PFSK-1 (cell line): ENCODE measurements around the gene LENG1.

Experiments used
- FOXP2 ChIP-seq: optimal IDR thresholded peaks from 2 replicates; pipeline ENCODE3; 2011; ENCODE audit warnings: borderline replicate concordance, control low read depth, inconsistent platforms; ENCODE audit not compliant: insufficient read depth; ENCODE audit errors: extremely low read length, extremely low read depth
- POLR2AphosphoS5 ChIP-seq: IDR thresholded peaks from 2 replicates; pipeline ENCODE4 v1.6.1; 2012; ENCODE audit warnings: low read depth, mild to moderate bottlenecking, control low read depth, low read length, moderate library complexity
- REST ChIP-seq, 2 experiments: IDR thresholded peaks; 2 replicates each; pipeline versions ENCODE4 v1.6.1 to v1.8.0; 2011 to 2012; ENCODE audit warnings: low read depth in 2 of 2, low read length in 2 of 2, control low read depth in 1 of 2, inconsistent platforms in 1 of 2, mild to moderate bottlenecking in 1 of 2, moderate library complexity in 1 of 2; ENCODE audit not compliant: insufficient read depth in 1 of 2
- SIN3A ChIP-seq: IDR thresholded peaks from 2 replicates; pipeline ENCODE4 v1.6.1; 2012; ENCODE audit warnings: mild to moderate bottlenecking, low read length, moderate library complexity, borderline replicate concordance; ENCODE audit not compliant: insufficient read depth
- TAF1 ChIP-seq: IDR thresholded peaks from 2 replicates; pipeline ENCODE4 v1.6.1; 2012; ENCODE audit warnings: low read length, control low read depth, borderline replicate concordance; ENCODE audit not compliant: insufficient read depth

LENG1 gene

GRCh38 chr19:54201980-54202379, 42.5 kb upstream of the LENG1 start:
- TF ChIP-seq REST (IDR thresholded peaks at IDR 0.05; ENCODE audit: insufficient read depth in 1 of 2, low read depth in 2 of 2, low read length in 2 of 2) (no peak), POLR2AphosphoS5 (no peak), TAF1 (no peak), FOXP2 (no peak), SIN3A (no peak)

- no peak; the same call in 1 of the 2 replicates for TF ChIP-seq POLR2AphosphoS5
- no peak for TF ChIP-seq SIN3A
- TF ChIP-seq TAF1, result no peak
- TF ChIP-seq FOXP2, result no peak
- no peak for TF ChIP-seq REST (IDR thresholded peaks at IDR 0.05; ENCODE audit: insufficient read depth in 1 of 2, low read depth in 2 of 2, low read length in 2 of 2)
Observed at GRCh38 chr19:54201172-54201701, 41.7 kb upstream of the LENG1 start.

- TF ChIP-seq REST (IDR thresholded peaks at IDR 0.05; ENCODE audit: insufficient read depth in 1 of 2, low read depth in 2 of 2, low read length in 2 of 2), result no peak
- no peak for TF ChIP-seq POLR2AphosphoS5
- no peak for TF ChIP-seq TAF1
- TF ChIP-seq FOXP2, result no peak
Observed at GRCh38 chr19:54199401-54199800, 39.9 kb upstream of the LENG1 start.

- TF ChIP-seq TAF1 (no peak), FOXP2 (no peak), POLR2AphosphoS5 (no peak), REST (IDR thresholded peaks at IDR 0.05; ENCODE audit: insufficient read depth in 1 of 2, low read depth in 2 of 2, low read length in 2 of 2) (no peak), SIN3A (no peak)
Observed at GRCh38 chr19:54197121-54197520, 37.6 kb upstream of the LENG1 start.

- TF ChIP-seq POLR2AphosphoS5, result no peak
- TF ChIP-seq FOXP2, result no peak
- TF ChIP-seq REST (IDR thresholded peaks at IDR 0.05; ENCODE audit: insufficient read depth in 1 of 2, low read depth in 2 of 2, low read length in 2 of 2), result no peak
- TF ChIP-seq SIN3A, result no peak
- no peak for TF ChIP-seq TAF1
Observed at GRCh38 chr19:54196536-54196935, 37.0 kb upstream of the LENG1 start.
